Muscle of arm (tissue), 14 donors: ENCODE results near the gene PCSK2. TPM values are rescaled to one million over a fixed set of nuclear protein-coding genes. Genes with fewer than 3 reads are reported as not detected.
A peak's percentile ranks its signal among the peaks of the same experiment; 100 is the strongest.
"Not testable (repeated sequence)": the region's sequence is repeated elsewhere in the genome, so short reads cannot be mapped to it uniquely, and the experiment has no call there.

Source experiments
- DNase-seq: peaks from one replicate; pipeline ENCODE4 v3.0.0-alpha.2; 2013
- long read RNA-seq, 11 donors: transcript quantifications; one replicate each; lab custom pipeline, GENCODE V29; 2026
- polyA plus RNA-seq, 12 donors: library from polyadenylated mRNA; unstranded; fragments of 120-200 nt; gene quantifications; one replicate each; pipeline ENCODE4 v1.2.1, GENCODE V29; 2013; ENCODE audit not compliant: insufficient read length in 12 of 12

Gene PCSK2
- polyA plus RNA-seq, result 10 to 100 TPM in 1 of 12 donors, 1 to 10 TPM in 2, under 1 TPM in 7, not detected in 2; 0.38 to 13.4 (median 0.73) TPM
- long read RNA-seq, donor 1, full-length matches to known transcripts, result 1 of 1 reads
- long read RNA-seq, donor 1, partial matches to known transcripts, result 0 of 1 reads
- long read RNA-seq, donor 1, other reads (novel, unspliced or antisense), result 0 of 1 reads
- long read RNA-seq, donor 2, result 0 reads
- long read RNA-seq, donor 3, result 0 reads
- long read RNA-seq, donor 4, result 0 reads
- long read RNA-seq, donor 5, result 0 reads
- long read RNA-seq, donor 6, result 0 reads
- long read RNA-seq, donor 7, result 0 reads
- long read RNA-seq, donor 8, result 0 reads
- long read RNA-seq, donor 9, full-length matches to known transcripts, result 2 of 2 reads
- long read RNA-seq, donor 9, partial matches to known transcripts, result 0 of 2 reads
- long read RNA-seq, donor 9, other reads (novel, unspliced or antisense), result 0 of 2 reads
- long read RNA-seq, donor 10, result 0 reads
- long read RNA-seq, donor 11, result 0 reads

DNA sequence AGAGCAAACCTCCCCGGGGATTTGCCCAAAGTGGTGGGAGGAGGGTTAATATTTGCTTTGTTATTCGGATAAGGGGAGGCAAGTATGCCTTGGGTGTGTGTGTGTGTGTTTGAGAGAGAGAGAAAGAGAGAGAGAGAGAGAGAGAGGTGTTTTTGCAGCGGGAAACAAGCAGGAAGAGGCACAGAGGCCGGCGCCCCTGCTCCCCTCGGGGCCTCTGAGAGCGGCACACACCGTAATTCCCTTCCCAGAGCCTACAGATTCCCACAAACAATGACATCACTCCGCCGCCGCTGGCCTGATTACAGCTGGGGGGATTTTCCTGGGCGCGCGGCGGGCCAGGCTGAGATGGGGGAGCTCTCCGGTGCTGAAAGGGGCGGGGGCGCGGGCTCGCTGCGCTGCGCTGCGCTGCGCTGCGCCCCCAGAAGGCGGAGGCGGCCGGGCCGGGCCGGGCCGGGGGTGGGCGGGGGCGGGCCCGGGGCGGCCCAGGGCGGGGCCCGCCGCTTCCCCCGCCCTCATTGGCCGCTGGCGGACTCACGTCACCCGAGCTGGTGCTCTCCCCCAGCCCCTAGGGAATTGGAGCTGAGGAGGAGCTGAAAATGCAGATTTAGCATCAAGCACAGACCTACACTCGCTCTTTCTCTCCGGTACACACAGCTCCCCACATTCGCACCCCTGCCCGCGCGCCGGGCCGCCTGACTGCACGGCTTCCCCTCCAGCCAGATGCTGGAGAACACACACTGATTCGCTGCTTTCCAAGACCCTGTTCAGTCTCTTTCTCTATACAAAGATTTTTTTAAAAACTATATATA is at the start of gene PCSK2:
Gene PCSK2 (plus strand): TSS at position 631 of the 809 bp plus-strand sequence. CDS start 266 bp downstream, outside the sequence.
- peak; percentile 57 for DNase-seq

GRCh38 chr20:17177341-17177740 is 49.5 kb upstream of the PCSK2 start:
- no peak for DNase-seq

DNA sequence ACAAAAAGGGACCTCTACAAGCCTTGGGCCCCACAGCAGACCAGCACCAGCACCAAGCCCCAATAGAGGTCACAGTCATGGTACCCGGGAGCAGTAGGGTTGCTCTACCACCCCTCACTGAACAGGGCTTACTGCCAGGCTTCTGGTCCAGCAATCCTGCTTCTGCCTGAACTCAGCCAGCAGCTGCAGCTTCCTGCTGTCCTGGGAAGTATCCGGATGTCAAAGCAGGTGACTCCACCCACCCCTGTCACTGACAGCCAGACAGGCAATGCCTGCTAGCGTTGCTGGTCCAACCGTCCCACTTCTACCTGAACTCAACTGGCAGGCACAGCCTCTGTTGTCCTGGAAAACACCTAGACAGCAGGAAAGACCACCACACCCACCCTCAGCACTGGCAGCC is 47.0 kb upstream of the PCSK2 start:
- DNase-seq, result no peak

DNA sequence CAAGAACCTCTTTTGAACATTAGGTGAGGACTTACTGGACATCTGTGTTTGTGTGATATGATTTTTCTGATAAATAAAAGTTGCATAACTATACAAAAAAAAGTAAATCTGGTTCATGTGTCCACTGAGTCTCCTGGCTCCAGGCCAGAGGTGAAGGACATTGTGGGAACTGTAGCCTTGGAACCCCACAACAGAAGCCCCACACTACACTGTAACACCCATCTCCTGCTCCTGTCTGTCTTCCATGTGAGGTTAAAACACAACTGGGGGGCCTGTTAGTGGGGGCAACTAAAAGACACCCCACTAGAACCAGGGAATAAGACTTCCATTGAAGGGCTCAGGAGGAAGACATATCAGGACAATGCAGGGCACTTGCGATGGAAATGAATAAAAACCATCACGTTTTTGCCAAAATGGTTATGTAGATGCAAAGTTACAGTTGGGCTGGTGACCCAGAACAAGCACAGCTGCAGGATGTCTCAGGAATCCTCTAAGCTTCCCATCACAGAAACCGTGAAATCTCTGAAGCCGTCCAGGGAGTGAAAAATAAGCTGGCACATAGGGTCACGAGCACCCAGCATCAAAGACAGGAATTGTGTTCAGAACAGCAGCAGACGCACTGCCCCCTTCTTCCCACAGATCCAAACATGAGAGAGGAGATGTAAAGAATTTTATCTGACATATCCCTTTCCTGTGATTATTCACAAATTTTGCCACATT is 36.7 kb upstream of the PCSK2 start:
- DNase-seq, result no peak

GRCh38 chr20:17197041-17197440 is 29.8 kb upstream of the PCSK2 start:
- no peak for DNase-seq

DNA sequence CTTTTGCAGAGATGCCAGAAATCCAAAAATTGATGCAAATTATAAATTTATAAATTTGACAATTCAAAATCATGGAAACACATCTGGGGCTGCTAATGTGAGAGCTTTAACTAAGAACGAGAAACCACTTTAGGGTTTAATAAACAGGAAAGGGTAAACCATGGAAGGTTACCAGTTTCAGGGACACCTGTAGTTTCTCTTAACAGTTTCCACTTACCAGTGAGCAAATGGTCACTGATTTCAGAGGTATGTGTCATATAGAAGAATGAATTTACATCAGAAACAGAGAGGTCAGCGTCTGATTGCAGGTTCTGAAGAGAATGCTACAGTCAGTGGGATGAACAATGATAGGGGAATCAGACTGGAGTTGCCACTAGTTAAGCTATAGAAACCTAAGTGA is 24.8 kb upstream of the PCSK2 start:
- DNase-seq, result no peak

DNA sequence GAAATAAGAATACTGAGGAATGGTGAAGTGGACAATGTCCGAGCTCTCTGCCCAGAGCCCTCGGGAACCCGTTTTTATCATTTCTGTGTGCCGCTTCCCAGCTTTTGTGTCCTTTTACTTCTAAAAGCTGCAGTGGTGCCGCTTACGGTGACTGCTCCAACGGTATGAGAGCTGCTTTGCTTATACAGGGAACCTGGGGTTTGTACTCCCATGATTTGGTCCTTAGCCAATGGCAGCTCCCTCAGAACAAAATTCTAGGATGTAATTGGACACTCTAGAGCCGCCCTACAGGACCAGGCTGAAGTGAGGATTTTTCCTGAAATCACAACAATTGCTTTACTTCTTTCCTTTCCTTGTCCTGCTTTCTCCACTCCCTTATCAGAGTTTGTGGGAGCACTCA is 24.2 kb upstream of the PCSK2 start:
- DNase-seq, result no peak

GRCh38 chr20:17205084-17205813 is 21.6 kb upstream of the PCSK2 start:
- no peak for DNase-seq

DNA sequence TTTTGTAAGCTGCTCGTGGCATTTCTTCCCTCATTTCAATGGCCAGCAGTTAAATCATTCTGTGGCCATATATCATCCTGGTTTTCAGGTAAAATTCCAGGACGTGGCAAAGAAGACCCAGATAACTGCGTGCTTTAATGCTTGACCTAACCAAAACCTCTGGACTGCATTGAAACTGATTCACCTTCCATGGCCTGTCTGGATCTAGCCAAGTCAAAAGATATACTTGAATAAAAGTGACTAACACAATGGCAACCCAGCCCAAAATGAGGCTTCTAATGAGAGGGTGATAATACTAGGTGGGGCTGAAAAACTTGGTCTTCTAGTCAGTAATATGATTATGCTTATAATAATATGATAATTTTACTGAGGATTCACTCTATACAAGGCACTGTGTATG is 16.5 kb upstream of the PCSK2 start:
- no peak for DNase-seq

GRCh38 chr20:17210983-17211382 is 15.9 kb upstream of the PCSK2 start:
- DNase-seq, result no peak

DNA sequence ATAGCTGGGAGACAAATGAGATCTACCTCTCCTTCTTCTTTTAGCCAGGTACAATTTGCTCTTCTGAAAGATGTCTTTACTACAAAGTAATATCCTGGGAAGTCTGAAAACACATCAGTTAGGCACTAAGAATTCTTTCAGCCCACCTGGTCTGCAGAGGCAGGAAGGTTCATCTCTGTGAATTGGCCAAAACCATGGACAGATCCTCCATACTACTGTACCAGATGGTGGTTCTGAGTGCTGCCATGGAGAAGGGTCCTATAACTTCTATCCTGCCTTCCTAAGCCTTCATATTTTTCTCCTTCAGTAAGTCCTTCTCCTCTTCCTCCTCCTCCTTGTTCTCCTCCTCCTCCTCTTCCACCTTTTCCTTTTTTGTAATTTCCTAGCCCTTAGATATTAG is 11.7 kb upstream of the PCSK2 start:
- no peak for DNase-seq

DNA sequence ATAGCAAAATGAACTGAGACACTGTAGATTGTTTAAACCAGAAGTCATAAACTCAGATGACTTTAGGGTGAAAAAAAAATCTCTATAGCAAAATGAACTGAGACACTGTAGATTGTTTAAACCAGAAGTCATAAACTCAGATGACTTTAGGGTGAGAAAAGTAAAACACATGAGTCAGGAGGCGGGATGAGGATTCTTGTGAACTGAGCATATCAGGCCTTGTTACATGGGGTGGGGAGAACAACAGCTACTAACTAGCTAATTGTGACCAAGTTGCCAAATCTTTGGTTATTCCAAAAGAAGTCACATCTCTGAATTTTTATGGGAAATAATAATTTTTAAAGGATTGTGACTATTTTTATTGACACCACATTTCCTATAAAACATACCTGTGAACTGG is 7.0 kb upstream of the PCSK2 start:
- not testable (repeated sequence) for DNase-seq

GRCh38 chr20:17223553-17223952 is 3.3 kb upstream of the PCSK2 start:
- DNase-seq, result no peak

GRCh38 chr20:17225851-17226409 is 910 bp upstream of the PCSK2 start:
- DNase-seq, result no peak

DNA sequence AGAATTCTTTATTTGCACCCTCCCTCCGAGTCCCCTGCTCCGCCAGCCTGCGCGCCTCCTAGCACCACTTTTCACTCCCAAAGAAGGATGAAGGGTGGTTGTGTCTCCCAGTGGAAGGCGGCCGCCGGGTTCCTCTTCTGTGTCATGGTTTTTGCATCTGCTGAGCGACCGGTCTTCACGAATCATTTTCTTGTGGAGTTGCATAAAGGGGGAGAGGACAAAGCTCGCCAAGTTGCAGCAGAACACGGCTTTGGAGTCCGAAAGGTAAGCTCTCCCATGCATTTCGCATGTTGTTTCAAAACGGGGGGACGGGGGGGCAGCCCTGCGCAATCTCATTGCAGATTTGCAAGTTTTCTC is 357 bp downstream of the PCSK2 start:
- DNase-seq, result no peak

DNA sequence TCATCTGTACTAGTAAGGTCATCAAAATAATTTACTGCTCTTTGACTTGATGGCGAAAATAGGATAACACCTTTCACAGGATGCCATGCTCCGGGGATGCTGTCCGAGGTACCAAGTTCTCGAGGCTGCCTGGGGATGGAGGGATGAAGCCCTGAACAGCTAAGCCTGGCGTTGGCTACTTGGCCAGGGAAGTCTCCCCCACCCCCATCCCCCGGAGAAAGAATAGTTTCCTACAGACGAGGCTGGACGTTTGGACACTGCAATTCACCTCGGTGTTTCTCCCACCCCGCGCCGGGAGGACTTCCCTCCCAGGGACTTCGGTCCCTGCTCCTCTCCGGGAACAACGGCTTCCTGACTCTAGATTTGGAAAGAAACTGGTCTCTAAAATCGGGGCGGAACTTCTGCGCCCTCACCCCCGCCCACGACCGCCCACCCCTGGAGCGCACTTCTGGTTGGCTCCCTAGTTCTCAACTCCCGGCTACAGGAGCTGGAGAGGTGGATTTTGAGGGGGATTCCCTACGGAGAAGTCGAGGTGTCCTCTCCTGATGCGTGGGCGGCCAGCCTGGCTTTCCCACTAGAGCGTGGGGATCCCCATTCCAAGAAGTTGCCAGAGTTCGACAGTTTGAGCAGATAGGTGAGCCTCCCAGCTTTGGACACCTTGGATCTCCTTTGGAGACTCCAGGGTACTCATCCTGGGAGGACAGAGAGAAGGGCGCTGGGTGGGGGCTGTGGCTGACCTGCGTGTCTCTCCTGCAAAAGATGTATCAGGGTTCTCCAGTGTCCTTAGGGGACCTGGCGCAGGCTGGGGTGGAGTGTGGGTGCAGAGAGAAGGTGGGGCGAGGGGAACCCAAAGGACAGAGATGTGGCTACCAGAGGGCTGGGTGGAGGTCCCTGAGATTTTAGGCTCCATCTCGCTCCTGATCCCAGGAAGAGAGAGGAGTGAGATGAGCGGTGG is 1.1 kb downstream of the PCSK2 start:
- DNase-seq, result no peak

GRCh38 chr20:17228624-17229061 is 1.8 kb downstream of the PCSK2 start:
- no peak for DNase-seq

GRCh38 chr20:17229256-17229655 is 2.4 kb downstream of the PCSK2 start:
- no peak for DNase-seq

DNA sequence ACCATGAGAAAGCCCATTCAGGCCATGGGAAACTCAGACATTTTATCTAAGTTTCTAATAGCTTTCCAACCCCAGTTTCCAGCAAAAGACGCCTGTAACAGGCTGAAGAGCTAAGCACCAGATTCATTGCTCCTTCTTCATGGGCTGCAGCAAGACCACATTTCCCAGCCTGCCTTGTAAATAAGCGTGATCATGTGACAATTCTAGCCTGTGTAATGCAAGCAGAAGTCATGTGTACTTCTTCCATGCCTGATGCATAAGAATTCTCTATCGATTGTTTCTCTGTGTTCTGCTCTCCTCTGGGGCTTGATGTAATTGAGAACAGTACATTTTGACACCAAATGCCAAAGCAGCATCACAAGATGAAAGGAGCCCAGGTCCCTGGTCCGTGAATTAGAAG is 6.8 kb downstream of the PCSK2 start:
- no peak for DNase-seq

GRCh38 chr20:17236766-17237165 is 9.9 kb downstream of the PCSK2 start:
- no peak for DNase-seq
